OCI-LY3 (cell line): Measurements from ENCODE around the gene FAM241B.

Experiments used
- H2AFZ ChIP-seq: fragments of 200-600, 300-600 bp; shearing (Covaris generic); 2 replicates; pipeline ENCODE4 v1.6.0; 2014; ENCODE audit warnings: antibody characterized with exemption, low read depth, low read length
- H3K27ac ChIP-seq: fragments of 200-600, 300-600 bp; sonication (generic); 2 replicates; pipeline ENCODE4 v1.5.1; 2014; ENCODE audit warnings: mild to moderate bottlenecking, low read length, moderate library complexity, mixed read lengths
- H3K27me3 ChIP-seq: fragments of 200-600, 300-600 bp; sonication (generic); 2 replicates; pipeline ENCODE4 v1.6.1; 2014; ENCODE audit warnings: low read depth, low read length, mixed read lengths
- H3K36me3 ChIP-seq: fragments of 200-600, 300-600 bp; sonication (generic); replicated peaks from 2 replicates; pipeline ENCODE3; 2014; ENCODE audit warnings: low read depth, low read length, mixed read lengths
- H3K4me1 ChIP-seq: fragments of 300-600, 200-600 bp; sonication (generic); 2 replicates; pipeline ENCODE4 v1.6.1; 2014; ENCODE audit warnings: low read length, mixed read lengths
- H3K4me2 ChIP-seq: fragments of 200-600, 300-600 bp; sonication (generic); 2 replicates; pipeline ENCODE4 v1.6.1; 2014; ENCODE audit warnings: low read length, mixed read lengths
- H3K4me3 ChIP-seq: fragments of 300-600, 200-600 bp; sonication (generic); 2 replicates; pipeline ENCODE4 v1.5.1; 2014; ENCODE audit warnings: antibody characterized with exemption, mild to moderate bottlenecking, low read length, moderate library complexity
- H3K79me2 ChIP-seq: fragments of 300-600, 200-600 bp; shearing (Covaris generic); 2 replicates; pipeline ENCODE4 v1.6.1; 2014; ENCODE audit warnings: mild to moderate bottlenecking, low read length, mixed read lengths
- H3K9ac ChIP-seq: fragments of 300-600, 200-600 bp; shearing (Covaris generic); 2 replicates; pipeline ENCODE4 v1.6.0; 2014; ENCODE audit warnings: mild to moderate bottlenecking, low read length, moderate library complexity
- H3K9me3 ChIP-seq: fragments of 200-600, 300-600 bp; shearing (Covaris generic); 2 replicates; pipeline ENCODE4 v1.6.1; 2014; ENCODE audit warnings: low read length, mixed read lengths; ENCODE audit not compliant: insufficient read depth
- H4K20me1 ChIP-seq: fragments of 200-600, 300-600 bp; sonication (generic); 2 replicates; pipeline ENCODE4 v1.6.1; 2016; ENCODE audit warnings: low read length, mixed read lengths; ENCODE audit not compliant: insufficient read depth
- EZH2phosphoT487 ChIP-seq: fragments of 200-600 bp; shearing (Covaris generic); IDR thresholded peaks from 2 replicates; pipeline ENCODE4 v1.6.1; 2018; ENCODE audit warnings: antibody characterized with exemption, mixed run types, low read depth
- TF ChIP-seq, protein P1 (sequence below): fragments of 200-600, 300-600 bp; sonication (generic); IDR thresholded peaks from 2 replicates; pipeline ENCODE4 v1.5.1; 2014; ENCODE audit warnings: antibody characterized with exemption, low read length, low read depth

FAM241B gene

DNA sequence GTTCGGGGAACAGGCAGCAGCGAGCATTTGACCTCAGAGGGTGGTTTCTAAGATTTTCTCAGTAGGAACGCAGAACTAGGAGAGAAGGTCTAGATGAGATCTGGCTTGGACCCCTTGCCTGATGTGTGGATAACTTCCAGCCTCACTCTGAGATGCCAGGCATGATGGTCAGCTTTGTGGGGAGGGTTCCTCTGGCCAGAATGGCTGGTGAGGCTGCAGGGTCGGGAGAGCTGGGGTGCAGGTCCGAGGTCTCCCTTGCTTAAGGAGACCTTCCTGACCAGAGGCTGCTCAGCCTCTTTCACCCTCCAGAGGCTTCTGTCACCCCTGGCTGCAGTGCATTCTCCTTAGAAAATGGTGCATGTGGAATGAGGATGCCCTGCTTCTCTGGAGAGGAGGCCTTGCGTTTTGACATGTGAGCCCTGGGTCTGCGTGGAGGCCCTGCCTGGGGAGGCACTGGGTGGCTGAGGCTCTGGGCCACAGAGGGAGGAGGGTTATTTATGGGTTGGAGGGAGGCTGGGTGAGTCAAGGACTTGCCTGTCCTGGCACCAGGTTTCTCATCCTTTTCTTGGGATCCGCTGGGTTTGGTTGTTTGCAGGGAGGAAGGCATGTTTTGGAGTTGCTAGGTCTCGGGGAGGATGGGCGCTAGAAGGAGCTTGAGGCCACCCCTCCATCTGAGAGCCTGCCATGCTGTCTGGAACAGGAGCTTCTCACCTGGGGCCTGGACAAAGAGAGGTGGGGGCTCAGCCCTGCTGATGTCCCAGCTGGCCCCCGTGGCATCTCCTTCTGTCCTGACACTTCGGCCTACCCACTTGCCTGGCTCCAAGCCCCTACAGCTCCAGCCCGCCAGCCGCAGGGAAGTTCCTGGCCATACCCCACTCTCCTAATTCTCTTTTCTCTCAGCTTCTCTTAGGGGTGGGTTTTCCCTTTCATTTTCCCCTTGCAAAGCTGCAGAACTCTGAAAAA lies 3.9 kb downstream of the FAM241B start:
- Histone ChIP-seq H3K4me2 (no peak overlapping the region), H3K4me1 (no peaks in the 10 kb centered on the region), H3K4me3 (no peak overlapping the region), H3K36me3 (no peaks in the 10 kb centered on the region), H3K27me3 (no peaks in the 10 kb centered on the region), H4K20me1 (no peaks in the 10 kb centered on the region), H3K9ac (no peak overlapping the region), H3K27ac (no peak overlapping the region), H2AFZ (no peak overlapping the region), H3K79me2 (no peaks in the 10 kb centered on the region), H3K9me3 (no peaks in the 10 kb centered on the region)
- TF ChIP-seq, protein P1, sequence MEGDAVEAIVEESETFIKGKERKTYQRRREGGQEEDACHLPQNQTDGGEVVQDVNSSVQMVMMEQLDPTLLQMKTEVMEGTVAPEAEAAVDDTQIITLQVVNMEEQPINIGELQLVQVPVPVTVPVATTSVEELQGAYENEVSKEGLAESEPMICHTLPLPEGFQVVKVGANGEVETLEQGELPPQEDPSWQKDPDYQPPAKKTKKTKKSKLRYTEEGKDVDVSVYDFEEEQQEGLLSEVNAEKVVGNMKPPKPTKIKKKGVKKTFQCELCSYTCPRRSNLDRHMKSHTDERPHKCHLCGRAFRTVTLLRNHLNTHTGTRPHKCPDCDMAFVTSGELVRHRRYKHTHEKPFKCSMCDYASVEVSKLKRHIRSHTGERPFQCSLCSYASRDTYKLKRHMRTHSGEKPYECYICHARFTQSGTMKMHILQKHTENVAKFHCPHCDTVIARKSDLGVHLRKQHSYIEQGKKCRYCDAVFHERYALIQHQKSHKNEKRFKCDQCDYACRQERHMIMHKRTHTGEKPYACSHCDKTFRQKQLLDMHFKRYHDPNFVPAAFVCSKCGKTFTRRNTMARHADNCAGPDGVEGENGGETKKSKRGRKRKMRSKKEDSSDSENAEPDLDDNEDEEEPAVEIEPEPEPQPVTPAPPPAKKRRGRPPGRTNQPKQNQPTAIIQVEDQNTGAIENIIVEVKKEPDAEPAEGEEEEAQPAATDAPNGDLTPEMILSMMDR: no peak
- TF ChIP-seq EZH2phosphoT487: no peak

DNA sequence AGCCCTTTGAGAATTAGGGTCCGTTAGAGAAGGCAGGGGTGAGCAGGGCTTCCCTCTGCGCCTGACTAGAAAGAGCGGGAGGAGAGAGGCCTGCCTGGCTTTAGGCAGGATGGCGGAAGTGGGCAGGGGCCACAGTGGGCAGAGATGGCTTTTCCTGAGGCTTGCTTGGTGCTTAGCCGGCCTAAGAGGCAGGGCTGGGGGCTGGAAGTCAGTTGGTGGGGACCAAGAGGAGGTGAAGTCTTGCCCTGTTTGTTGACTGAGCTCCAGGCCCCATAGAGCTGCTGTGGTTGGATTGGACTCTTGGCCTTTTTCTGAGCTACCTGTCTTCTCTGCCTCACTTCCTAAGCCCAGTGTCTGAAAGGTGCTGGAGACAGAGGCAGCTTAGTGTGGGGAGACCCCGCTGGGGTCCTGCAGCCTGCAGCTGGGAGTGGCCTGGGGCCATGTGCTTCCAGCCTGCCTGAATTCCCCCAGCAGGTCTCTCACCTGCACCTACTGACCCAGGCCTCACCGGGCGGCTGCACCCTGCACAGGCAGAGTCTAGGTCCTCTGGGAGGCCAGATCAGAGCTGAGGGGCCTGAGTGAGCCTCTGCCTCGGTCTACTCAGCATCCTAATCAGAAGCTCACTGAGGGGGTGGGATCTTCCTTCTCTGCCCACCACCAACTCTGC lies 4.8 kb downstream of the FAM241B start:
- Histone ChIP-seq H3K9me3 (no peaks in the 10 kb centered on the region), H4K20me1 (no peaks in the 10 kb centered on the region)
- TF ChIP-seq, protein P1: no peak
- no peak for TF ChIP-seq EZH2phosphoT487

DNA sequence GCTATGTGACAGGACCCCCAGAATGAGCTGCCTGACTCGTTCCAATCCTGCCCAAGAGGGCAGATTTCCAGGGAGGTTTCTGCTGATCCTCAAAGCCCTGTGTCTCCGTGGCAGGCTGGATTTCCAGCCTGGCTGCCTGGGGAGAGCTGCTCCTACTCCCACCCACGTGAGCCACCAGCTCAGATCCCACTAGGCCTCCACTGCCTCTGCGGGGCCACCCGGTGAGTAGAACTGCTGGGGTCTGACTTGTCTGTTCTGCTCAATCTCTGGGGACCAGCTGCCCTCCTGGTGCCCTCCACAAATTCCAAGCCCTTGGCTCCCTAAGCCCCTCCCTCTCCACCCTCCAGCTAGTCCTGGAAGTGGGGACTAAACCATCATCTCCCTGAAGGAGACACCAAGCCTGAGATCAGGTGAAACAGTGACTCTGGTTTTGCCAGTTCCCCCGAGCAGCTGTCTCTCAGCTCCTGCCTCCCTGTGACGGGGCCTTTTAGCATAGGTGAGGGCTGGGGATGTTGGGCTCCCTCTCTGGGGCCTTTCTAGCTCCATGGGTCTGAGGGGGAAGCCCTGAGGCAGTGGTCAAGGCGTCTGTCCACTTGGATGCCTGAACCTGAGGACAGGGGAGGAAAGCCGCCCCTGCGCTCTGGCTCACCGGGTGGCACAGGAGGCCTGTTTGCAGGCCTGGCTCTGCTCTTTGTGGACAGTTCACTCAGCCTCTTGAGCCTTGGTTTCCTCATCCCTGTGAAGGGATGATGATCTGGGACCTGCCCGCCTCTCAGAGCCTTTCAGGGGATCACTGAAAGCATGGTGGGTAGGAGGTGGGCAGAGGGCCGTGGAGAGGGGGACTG lies 5.6 kb downstream of the FAM241B start:
- Histone ChIP-seq H3K4me2 (no peak overlapping the region), H3K4me1 (no peaks in the 10 kb centered on the region), H2AFZ (no peak overlapping the region), H3K27me3 (no peaks in the 10 kb centered on the region), H4K20me1 (no peaks in the 10 kb centered on the region), H3K27ac (no peak overlapping the region), H3K36me3 (no peaks in the 10 kb centered on the region), H3K4me3 (no peak overlapping the region), H3K79me2 (no peaks in the 10 kb centered on the region), H3K9ac (no peak overlapping the region), H3K9me3 (no peaks in the 10 kb centered on the region)
- TF ChIP-seq, protein P1: no peak
- TF ChIP-seq EZH2phosphoT487: no peak

More for the DNA sequence above, 4.8 kb downstream of the FAM241B start:
- no peaks in the 10 kb centered on the region for H3K4me1 ChIP-seq
- no peak overlapping the region for H3K4me3 ChIP-seq
- no peak overlapping the region for H3K4me2 ChIP-seq
- H2AFZ ChIP-seq: no peak overlapping the region
- no peak overlapping the region for H3K9ac ChIP-seq
- H3K79me2 ChIP-seq: no peaks in the 10 kb centered on the region
- H3K27me3 ChIP-seq: no peaks in the 10 kb centered on the region
- H3K27ac ChIP-seq: no peak overlapping the region
- no peaks in the 10 kb centered on the region for H3K36me3 ChIP-seq

DNA sequence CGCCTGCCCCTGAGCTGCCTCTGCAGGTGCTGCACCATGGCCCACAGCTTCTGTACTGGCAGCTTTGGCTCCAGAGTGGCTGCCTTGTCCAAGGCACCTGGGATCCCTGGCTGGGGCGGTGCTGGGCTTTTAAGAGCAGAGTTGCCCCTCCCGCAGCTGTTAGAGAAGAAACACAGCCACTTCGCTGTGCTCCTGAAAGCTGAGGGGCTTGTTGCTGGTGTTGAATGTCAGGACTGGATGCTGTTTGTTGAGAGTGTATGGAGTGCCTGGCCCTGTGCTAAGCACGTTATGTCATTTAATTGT lies 6.2 kb downstream of the FAM241B start:
- H3K27me3 ChIP-seq: no peaks in the 10 kb centered on the region
- no peak overlapping the region for H3K27ac ChIP-seq
- H3K9ac ChIP-seq: no peak overlapping the region
- H3K36me3 ChIP-seq: no peaks in the 10 kb centered on the region
- H3K4me3 ChIP-seq: no peak overlapping the region
- TF ChIP-seq, protein P1: no peak
- no peak for TF ChIP-seq EZH2phosphoT487
- no peaks in the 10 kb centered on the region for H3K79me2 ChIP-seq
- H3K4me2 ChIP-seq: no peak overlapping the region
- no peaks in the 10 kb centered on the region for H3K4me1 ChIP-seq
- no peaks in the 10 kb centered on the region for H3K9me3 ChIP-seq
- H4K20me1 ChIP-seq: no peaks in the 10 kb centered on the region
- H2AFZ ChIP-seq: no peak overlapping the region
